Forelimb muscle (tissue), 1 donor: ENCODE data around the gene BDH2. TPM values are rescaled to one million over a fixed set of nuclear protein-coding genes. Genes with fewer than 3 reads are reported as not detected.

Experiments
- polyA plus RNA-seq: library from polyadenylated mRNA; unstranded; fragments of 120-200 nt; gene quantifications from one replicate; pipeline ENCODE4 v1.2.1, GENCODE V29; 2013; ENCODE audit not compliant: insufficient read length

The BDH2 gene
- polyA plus RNA-seq, 1 donor = 38.0 TPM

Other genes starting within 250 kb of the BDH2 start
- 22.3 TPM for gene CISD2, start 230.8 kb downstream of the BDH2 start, polyA plus RNA-seq
- 1.5 TPM for gene SLC9B1, start 80.1 kb downstream of the BDH2 start, polyA plus RNA-seq
- 11.8 TPM for gene SLC9B2, start 23.1 kb downstream of the BDH2 start, polyA plus RNA-seq
- 4.3 TPM for gene CENPE, start 98.5 kb upstream of the BDH2 start, polyA plus RNA-seq